ENCODE measurements around the gene GRID2IP.

GRID2IP gene

DNA sequence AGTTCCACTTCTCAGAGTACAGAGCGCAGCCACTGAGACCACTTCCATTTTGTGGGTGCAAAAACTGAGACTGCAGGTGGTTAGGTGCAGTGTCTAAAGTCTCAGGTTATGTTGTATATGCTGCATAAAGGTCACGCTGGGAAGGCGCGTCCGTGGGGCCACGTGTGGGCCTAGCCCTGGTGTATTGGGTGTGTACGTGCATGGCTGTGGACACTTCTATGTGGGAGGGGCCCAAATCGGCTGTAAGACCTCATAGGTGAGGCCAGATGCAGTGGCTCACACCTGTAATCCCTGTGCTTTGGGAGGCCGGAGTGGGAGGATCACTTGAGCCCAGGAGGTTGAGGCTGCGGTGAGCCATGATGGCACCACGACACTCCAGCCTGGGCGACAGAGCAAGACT is 37.7 kb downstream of the GRID2IP start:
- no peak for DNase-seq

DNA sequence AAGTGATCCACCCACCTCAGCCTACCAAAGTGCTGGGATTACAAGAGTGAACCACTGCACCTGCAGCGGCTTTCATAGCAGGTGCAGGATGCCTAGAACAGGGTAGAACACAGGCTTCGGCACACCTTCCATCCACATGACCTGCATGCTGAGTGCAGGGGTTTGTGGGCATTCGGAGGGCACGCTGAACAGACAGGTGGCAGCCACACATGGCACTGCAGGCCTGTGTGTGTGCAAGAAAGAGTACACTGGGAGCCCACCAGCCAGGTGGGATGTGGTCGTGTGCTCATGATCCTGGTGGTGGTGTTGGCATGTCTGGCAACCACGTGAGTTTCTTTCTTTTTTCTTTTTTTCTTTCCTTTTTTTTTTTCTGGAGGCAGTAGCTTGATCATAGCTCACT is 38.4 kb downstream of the GRID2IP start:
- no peak for DNase-seq

DNA sequence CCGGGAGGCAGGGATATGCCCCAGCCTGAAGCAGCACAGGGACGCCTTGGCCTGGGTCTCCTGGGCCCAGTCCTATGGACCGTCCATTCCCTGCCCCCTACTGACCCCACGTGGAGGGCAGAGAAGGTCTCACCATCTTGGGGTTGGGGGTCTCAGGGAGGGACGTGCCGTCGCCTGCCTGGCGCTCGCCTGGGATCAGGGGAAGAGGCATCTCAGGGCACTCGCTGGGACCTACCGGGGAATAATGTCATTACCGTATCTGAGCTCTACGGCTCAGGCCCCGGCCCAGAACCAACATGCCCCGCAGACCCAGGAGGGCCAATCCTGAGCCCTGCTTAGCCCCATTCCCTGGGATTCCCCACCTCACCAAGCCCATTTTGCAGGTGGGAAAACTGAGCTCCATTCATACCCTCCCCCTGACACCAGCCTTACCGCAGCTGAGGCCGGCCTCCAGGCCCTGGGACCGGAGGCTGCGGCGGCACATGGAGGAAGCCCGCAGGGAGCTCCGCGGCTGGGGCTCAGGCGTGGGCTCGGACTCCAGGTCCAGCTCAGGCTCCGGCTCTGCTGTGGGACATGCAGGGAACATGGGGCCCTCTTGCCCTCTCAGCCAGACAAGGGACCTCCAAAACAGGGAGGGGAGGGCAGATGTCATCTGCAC is 40.7 kb downstream of the GRID2IP start:
- DNase-seq: no peak

DNA sequence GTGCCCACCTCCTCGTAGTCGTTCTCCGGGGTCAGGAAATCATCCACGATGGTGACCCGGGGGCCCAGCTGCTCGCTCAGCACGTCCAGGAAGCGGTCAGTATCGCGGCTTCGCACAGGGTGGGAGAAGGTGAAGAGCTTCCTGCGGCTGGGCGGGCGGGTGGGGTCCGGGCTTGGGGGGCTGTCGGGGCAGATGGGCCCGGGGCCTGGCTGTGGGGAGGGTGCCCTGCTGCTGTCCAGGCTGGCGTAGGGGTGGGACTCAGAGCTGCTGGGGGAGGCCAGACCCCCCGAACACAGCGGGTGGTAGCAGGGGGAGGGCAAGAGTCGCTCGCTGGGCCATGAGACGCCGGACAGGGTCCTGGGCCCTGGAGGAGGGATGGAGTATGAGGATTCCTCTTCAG is 42.3 kb downstream of the GRID2IP start:
- no peak for DNase-seq

DNA sequence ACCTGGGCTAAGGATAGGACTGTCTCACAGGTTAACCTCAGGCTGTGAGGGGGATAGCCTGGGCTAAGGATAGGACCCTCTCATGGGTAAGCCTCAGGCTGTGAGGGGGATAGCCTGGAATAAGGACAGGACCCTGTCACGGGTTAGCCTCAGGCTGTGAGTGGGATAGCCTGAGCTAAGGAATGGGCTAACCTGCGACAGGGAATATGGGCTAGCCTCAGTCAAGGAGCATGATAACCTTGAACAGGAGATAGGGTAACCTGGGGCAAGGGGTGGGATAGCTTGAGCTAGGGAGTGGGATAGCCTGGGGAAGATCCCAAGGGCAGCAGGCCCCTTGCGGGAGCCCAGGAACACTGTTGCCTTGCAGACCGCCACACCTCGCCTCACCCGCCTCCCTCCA is 42.7 kb downstream of the GRID2IP start:
- DNase-seq: no peak

DNA sequence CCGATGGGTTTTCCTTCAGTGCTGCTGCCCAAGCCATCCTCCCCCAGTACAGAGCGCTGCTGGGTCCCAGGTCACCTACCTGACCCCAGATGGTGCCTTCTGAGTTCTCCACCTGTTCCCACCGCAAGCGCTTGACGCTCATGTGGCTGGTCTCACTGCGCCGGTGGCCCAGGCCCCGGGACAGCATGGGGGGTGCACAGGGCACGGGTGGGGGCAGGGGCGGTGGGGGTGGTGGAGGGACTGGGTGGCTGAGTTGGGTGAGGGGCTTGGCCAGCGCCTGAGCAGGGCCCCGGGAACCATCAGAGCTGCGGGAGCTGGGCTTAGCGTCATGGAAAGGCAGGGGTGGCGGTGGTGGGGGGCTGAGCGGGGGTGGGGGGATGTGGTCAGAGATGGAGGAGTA is 43.4 kb downstream of the GRID2IP start:
- DNase-seq: no peak

DNA sequence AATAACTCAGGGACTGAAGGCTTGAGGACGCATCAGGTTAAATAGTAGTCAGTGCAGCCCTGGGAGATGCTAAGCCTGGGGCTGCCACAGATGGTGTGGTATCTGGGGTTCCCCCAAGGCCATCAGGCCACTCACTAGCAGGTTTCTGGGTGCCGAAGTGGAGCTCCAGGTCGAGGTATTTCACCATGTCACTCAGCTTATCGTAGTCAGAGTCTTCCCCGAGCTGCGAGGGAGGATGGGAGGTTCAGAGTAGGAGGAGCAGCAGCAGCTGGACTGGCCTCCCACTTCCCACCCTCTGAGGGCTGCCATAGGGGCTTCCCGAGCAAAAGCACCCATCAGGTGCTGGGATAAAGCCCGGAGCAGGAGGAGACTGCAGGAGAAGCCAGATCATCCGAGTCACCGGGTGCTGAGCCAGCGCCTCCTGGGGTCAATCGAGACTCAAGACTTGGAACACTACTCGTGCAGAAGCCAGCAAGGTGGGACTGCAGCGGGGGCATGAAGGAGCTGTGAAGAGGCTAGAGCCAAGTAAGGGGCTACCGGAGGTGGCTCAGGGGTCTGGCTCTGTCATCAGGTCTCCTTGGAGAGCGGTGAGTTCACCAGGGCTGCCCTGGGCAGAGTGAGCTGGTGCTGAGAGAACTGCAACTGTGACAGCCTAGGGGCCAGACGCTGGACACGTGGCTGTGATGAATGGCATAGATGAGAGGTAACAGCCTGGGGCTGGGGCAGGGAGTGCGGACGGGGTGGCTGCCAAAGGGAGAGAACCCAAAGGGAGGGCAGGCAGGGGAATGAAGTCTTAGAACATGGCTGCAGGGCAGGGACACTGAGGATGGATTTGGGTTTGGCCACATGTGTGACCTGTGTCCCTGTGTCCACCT is 45.3 kb downstream of the GRID2IP start:
- DNase-seq: no peak

DNA sequence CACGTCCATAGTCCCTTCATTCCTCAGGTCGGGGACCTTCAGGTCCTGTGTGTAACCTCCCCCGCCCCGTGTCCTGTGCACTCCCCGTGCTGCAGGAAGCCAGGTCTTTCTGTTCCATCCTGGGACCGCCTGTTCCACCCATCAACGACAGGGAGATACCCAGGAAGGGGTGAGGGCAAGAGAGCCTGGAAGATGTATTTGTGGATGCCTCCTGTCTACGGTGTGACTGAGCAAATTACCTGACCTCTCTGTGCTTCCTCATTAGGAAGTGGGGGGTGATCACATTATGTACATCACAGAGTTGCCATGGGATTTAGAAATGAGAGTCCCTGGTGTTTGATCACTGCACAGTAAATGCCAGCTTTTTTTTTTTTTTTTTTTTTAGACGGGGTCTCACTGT is 46.3 kb downstream of the GRID2IP start:
- no peak for DNase-seq

DNA sequence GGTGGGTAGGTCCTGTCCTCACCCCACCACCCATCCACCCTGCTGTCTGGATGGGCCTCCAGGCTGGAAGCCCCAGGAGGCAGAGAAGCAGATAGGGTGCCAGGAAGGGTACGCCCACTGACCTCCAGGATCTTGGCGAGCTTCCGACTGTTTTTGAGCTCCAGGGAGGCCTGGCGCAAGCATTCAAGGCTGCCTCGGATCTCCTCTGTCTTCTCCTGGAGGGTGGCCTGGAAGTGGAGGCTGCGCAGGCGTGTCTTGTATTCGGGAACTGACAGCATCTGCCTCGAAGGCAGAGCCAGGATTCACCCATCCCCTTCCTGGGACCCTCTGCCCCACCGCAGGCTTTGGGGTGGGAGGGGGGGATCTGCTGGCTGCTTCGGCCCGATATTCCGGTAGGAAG is 48.4 kb downstream of the GRID2IP start:
- no peak for DNase-seq

DNA sequence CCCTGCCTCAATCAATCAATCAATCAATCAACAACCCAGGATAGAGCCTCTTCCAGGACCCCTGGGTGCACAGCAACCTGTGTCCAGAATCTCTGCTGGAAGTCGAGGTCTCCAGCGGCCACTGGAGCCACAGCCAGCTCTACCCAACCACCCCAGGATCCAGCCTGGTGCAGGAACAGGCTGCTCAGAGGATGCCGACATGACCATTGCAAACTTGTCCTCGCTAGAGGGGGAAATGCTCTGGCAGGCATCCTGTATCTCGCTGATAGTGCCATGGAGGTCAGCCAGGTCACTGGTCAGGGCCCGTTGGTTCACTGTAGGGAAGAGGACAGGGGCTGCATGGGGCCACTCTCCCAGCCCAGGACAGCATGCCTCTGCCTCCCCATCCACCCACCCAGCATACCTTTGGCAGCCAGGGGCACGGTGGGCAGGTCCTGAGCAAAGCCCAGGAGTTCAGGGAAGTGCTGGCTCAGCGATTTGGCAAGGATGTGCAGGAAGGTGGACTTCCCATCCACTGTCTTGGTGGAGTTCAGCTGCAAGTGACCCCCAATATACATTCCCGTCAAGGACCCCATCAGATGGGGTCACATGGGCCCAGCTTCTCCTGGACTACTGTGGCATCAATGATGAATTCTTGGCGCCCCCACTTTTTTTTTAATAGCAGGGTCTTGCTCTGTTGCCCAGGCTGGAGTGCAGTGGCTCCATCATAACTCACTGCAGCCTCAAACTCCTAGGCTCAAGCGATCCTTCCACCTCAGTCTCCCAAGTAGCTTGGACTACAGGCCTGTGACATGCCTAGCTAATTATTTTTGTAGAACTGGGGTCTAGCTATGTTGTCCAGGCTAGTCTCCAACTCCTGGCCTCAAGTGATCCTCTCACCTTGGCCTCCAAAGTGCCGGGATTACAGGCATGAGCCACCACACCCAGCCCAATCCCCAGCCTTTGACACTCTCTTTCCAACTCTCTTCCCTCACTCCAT is 49.4 kb downstream of the GRID2IP start:
- no peak for DNase-seq

DNA sequence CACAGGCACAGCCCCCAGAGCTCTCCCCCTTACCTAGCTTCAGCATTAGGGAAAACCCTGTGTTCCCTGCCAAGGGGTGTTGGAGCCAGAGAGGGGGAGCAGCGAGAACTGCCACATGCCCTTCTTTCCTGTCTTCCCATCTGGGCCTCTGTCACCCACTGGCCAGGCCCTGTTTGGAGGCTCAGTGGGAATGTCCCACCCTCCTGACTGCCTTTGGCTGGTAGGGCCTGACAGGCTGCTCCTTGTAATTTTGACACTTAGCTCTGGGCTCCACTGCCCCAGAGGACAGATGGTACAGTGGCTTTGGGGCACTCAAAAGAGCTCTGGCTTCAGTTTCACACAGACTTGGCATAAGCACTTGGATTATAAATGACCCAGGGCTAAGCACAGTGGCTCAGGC is 50.6 kb downstream of the GRID2IP start:
- DNase-seq: no peak

DNA sequence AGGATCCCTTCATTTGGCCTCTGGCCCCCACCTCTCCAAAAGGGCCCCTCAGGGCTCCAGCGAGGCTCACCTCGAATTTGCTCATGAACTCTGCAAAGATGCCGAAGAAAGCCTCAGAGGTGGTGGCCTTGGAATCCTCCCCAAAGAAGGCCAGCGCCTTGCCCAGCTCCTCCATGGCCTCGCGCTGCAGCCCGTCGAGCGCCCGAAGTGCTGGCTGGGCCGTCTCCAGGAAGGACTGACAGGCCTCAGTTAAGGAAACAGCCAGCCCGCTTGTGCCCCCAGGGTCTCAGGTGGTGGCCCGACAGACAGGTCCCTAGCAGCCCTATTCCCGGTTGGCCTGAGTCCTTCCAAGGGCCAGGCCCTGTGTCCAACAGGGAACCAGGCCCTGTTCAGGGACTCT is 53.3 kb downstream of the GRID2IP start:
- no peak for DNase-seq

DNA sequence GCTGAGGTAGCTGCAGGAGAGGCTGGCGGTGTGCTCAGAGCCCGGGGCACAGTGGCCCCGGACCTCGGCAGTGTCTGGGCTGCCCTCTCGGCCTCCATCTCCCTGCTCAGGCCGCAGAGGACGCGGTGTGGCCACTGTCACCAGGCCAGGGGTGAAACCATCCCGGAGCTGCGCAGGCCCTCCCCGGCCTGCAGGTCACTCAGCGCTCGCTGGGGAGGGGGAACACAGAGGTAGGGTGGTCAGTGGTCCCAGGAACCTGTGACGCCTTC is 53.7 kb downstream of the GRID2IP start:
- DNase-seq: no peak

DNA sequence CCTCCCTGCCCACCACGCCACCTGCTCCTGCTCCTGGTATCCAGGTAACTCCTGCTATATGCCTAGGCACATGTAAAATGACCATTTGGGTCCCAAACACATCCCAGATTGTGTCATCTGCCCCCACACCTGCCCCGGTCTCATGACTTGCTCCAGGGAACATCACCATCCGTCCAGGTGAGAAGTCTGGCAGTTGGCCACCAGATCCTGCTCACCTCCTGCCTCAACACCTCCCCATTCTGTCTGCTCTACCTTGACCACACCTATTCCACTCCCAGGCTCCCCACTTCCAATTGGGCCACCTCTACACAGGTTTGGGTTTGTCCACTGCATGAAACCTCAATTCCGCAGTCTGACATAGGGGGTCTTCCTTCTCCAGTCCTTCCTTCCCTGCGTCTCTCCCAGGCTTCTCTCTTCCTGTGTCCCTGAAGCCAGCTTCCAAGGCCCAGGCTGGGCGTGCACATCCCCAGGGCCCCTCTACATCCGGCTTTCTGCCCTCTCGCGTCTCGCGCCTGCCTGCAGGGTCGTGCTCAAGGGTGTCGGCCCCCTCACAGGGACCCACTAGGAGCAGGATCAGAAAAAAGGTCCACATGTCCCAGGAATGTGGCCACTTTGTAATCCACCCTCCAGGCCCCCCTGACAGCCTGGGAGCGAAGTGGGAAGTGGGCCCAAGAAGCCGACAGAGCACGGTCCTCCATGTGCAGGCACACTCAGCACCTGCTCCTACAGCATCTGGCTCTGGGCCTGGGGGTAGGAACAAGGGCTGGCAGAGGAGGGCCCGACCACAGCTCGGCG is 54.2 kb downstream of the GRID2IP start:
- DNase-seq: no peak

DNA sequence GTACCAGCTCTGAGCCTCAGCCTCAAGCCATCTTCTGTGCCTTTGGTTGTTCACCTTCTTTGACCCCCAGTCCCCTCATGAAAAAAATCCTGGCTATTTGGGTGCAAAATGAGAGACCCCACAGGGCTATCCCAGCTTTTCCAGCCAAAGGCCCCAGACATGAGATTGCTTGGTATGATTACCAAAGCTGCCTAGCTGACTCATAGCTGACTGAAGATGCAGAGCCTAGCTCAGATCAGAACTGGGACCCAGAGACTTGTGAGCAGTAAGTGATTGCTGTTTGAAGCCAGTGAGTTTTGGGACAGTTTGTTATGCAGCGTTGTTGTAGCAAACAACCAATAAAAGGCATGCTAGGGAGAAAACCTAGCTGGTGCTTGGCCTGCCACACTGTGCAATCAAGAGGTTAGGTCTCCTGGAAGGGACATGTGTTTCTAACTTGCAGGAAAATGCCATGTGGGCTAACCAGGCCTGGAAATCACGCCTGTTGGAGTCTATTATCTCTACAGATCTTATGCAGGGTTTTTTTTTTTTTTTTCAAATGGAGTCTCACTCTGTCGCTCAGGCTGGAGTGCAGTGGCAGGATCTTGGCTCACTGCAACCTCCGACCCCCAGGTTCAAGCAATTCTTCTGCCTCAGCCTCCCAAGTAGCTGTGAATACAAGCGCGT is 55.5 kb downstream of the GRID2IP start:
- DNase-seq: no peak

DNA sequence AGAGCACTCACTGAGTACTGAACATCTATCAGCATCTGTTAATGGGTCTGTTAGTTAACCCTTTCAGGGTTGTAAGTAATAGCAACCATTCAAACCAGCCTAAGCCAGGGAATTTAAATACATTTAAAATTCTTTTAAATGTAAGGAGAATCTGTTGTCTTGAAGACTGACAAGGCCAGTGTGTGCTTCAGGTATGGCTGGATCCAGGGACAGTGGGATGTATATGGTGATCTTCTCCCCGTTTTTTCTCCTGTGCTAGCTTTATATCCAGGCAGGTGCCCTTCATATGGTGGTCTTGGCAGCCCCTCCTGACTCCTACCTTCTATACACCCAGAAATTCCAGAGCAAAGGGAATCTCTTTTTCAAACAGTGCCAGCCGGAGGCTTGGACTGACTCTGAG is 56.9 kb downstream of the GRID2IP start:
- no peak for DNase-seq

DNA sequence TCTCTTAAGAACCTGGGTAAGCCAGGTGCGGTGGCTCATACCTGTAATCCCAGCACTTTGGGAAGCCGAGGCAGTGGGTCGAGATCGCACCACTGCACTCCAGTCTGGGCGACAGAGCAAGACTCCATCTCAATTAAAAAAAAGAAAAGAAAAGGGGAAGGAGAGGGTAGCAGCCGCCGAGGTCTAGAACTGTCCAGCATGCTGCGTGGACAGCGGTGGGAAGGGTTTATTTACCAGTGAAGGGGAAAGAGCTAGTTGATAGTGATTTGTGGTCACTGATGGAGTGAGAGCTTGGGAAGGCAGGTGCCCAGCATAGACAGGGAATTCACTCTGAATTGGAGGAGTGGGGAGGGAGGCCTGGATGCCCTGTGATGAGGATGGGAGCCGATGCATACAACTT is 60.1 kb downstream of the GRID2IP start:
- no peak for DNase-seq

DNA sequence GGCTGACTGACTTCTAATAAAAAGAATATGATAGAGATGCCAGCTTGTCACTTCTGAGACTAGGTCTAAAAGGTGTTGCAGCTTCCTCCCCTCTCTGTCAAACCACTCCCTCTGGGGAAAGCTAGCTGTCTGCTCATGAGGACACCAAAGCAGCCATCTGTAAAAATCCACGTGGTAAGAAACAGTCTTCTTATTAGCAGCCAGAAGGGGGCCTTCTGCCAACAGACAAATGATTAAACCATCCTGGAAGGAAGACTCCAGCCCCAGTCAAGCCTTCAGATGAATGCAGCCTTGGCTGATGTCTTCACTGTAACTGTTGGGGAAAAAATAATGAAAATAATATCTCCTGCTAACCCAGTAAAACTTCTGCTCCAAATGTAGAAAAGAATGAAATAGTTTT is 61.6 kb downstream of the GRID2IP start:
- no peak for DNase-seq

DNA sequence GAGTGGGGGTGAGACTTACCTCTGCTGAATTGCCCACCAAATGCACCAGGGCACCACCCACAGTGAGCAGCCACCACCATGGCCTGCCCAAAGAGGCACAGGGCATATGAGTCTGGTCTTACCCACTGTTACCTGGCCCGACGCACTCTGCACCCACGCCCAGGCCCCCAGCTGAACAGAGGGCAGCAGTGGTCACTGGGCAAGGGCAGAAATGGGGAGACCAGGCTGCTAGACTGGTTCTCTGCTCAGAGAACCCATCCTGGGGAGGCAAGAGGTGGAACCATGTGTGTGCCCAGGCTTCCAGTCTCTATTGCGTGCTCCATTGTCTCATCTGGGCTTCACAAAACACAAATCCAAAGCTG is 64.1 kb downstream of the GRID2IP start:
- no peak for DNase-seq

DNA sequence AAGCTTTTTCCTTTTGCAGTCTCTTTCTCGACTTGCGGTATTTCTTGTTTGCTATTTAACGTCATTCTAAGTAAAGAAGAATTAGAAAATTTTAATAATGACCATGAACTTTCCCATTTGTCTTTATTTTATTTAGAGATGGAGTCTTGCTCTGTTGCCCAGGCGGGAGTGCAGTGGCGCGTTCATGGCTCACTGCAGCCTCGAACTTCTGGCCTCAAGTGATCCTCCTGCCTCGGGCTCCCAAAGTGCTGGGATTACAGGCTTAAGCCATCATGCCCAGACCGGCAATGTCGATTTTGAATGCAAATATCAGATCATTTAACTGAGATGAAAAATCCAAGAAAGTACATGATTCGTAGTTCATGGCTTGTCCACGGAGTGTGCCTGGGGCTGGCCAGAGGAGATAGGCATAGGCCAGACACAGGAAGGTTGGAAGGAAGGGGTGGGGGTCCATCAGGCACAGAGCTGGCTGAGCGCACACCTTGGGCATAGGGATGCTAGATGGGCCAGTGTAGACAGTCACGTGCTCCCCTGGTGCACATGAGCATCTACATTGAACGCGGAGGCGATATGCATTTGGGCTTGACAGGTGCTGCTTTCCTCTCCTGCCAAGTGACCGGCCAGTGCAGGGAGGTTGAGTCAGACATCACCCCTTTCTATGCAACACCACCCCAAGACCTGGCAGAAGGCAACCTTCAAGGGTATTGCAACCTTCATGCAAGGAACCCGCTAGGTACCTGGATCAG is 64.7 kb downstream of the GRID2IP start:
- no peak for DNase-seq

DNA sequence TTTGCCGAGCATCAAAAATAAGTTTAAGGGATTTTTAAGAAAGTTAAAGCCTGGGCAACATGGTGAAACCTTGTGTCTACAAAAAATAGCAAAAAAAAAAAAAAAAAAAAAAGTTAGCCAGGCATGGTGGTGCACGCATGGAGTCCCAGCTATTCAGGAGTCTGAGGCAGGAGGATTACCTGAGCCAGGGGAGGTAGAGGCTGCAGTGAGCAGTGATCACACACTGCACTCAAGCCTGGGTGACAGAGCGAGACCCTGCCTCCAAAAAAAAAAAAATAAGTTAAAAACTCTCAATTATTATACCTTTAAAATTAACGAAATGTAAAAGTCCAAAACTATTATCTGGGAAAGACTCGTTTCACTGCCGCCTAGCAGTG is 68.5 kb downstream of the GRID2IP start:
- DNase-seq: no peak

DNA sequence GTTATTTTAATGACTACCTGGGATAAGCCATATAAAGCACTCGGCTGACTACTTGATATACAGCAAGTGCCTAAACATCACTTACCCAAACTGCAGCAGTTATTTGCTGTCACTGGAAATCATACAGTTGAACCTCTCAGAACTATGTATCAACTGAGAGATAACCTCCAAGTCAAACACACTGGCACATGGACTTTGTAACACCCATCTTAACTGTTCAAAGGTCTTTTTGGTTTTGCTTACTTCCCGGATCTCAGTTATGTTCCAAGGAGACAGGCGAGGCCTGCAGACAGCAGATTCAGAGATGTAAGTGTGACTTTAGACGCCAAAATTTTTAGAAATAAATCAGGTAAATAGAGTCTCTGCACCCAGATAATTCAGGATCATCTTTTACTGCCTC is 69.0 kb downstream of the GRID2IP start:
- no peak for DNase-seq
